ENCODE data around the gene CDKN1C. TPM values are rescaled to one million over a fixed set of nuclear protein-coding genes. Genes with fewer than 3 reads are reported as not detected.

Gene CDKN1C
- total RNA-seq, 1 experiment from 2014 or later, result 15.0 TPM

DNA sequence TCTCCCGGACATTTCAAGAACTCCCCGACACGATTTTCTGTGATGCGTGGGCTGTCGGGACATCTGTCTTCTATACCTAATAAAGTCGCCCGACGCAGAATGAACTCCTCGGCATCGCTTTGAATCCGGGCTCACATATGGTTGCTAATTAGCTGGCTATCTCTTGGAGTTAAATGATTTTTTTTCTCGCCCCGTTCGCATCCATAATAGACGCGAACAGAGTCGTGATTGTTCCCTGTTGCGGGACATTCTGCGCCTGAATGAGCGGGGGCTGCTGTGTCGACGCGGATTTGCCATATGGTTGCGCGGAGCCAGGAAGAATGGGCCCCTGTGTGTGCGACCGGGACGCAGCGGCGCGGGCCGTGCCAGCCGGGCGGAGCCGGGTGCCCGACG, 16.4 kb downstream of the CDKN1C start:
- no peak overlapping the region for H3K4me3 ChIP-seq
- no peaks in the 10 kb centered on the region for H3K36me3 ChIP-seq
- H3K9me3 ChIP-seq (replicated peaks), result no peaks in the 10 kb centered on the region
- H3K27me3 ChIP-seq (replicated peaks), result peaks cover 41% of the 10 kb centered on the region
- H3K4me1 ChIP-seq (replicated peaks), result no peaks in the 10 kb centered on the region
- no peak for DNase-seq (ENCODE audit: low read depth in 1 of 2, low spot score in 2 of 2)
- H3K27ac ChIP-seq, result no peak overlapping the region

DNA sequence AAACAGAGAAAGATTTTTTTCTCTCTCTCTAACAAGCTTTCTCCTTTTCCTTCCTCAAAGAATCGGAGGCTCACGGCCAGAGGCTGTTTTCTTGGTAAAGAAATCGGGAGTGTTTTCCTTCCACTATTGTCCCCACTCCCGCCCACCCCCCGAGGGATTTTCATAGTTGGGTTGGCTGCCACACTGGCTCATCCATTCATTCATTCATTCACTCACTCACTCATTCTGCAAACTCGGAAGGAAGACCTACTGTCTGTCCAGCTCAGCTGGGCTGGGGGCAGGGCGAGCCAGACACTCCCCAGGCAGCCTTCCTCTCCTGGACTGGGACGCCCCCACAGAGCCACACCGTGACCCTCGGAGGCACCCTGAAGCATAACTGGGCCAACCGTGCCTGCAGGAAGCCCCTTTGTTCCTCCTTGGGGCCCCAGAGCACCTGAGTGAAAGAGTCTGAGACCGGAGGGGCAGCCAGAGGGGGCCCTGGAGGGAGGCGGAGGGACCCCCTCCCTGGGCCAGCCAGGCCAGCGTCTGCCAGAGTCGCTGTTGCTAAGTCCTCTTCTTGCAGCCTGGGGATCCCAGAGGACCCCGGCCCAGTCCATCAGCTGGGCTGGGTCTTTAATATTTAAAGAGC, 17.0 kb downstream of the CDKN1C start:
- Histone ChIP-seq H3K4me1 (replicated peaks) (no peaks in the 10 kb centered on the region), H3K27ac (no peak overlapping the region), H3K27me3 (replicated peaks) (peaks cover 40% of the 10 kb centered on the region), H3K4me3 (no peak overlapping the region), H3K36me3 (no peaks in the 10 kb centered on the region), H3K9me3 (replicated peaks) (no peaks in the 10 kb centered on the region)
- no peak for DNase-seq (ENCODE audit: low read depth in 1 of 2, low spot score in 2 of 2)

DNA sequence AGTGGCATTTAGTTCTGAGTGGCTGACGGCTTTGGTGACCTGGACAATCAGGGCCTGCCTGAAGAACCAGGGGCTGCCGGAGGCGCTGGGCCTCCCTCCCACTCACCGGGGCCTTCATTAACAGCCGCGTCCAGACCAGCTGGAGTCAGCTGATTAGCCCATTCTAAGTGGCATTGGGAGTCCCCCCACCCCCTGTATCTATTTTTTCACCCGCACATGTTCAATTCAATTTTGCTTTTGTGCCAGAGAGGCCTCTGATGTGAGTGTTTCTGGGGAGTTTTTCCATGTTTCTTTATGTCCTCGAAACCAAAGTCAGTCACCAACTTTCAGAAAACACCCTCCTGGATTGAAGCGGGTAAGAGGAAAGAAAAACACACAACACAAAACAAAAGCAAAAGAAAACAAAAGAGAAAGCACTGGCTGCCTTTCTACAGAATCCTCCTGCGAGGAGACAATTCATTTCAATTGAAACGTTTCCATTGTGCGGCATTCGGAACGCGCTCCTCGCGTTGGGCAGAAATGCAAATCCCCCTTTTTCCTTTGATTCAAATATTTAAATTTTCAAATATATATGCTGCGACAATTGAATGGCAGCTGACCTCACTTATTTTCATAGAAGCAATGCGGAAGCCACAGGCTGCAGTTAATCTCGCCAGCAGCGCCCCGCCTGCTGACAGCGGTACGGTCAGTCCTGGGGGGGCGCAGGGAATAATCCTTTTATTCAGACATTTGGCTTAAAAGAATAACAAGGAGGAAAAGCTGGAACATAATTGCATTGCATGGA, 17.7 kb downstream of the CDKN1C start:
- H3K27ac ChIP-seq, result no peak overlapping the region
- no peaks in the 10 kb centered on the region for H3K9me3 ChIP-seq (replicated peaks)
- no peak overlapping the region for H3K4me3 ChIP-seq
- H3K4me1 ChIP-seq (replicated peaks), result no peaks in the 10 kb centered on the region
- no peak for DNase-seq (ENCODE audit: low read depth in 1 of 2, low spot score in 2 of 2)
- no peaks in the 10 kb centered on the region for H3K36me3 ChIP-seq
- peaks cover 47% of the 10 kb centered on the region for H3K27me3 ChIP-seq (replicated peaks)

DNA sequence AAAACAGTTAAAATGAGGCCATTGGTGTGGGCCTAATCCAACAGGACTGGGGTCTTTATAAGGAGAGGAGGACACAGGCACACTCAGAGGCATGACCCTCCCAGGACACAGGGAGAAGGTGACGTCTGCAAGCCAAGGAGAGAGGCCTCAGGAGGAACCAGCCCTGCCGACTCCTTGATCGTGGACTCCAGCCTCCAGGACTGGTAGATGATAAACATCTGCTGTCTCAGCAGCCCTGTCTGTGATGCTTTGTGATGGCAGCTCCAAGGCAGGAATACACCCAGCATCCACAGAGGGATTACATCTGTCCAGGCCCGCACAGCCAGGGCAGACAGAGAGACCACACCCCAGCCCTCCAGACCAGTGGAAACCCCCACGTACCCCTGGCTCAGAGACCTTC, 18.4 kb downstream of the CDKN1C start:
- DNase-seq (ENCODE audit: low read depth in 1 of 2, low spot score in 2 of 2), result no peak
- Histone ChIP-seq H3K27me3 (replicated peaks) (peaks cover 52% of the 10 kb centered on the region), H3K4me1 (replicated peaks) (no peaks in the 10 kb centered on the region), H3K36me3 (no peaks in the 10 kb centered on the region), H3K27ac (no peak overlapping the region), H3K9me3 (replicated peaks) (no peaks in the 10 kb centered on the region), H3K4me3 (no peak overlapping the region)

DNA sequence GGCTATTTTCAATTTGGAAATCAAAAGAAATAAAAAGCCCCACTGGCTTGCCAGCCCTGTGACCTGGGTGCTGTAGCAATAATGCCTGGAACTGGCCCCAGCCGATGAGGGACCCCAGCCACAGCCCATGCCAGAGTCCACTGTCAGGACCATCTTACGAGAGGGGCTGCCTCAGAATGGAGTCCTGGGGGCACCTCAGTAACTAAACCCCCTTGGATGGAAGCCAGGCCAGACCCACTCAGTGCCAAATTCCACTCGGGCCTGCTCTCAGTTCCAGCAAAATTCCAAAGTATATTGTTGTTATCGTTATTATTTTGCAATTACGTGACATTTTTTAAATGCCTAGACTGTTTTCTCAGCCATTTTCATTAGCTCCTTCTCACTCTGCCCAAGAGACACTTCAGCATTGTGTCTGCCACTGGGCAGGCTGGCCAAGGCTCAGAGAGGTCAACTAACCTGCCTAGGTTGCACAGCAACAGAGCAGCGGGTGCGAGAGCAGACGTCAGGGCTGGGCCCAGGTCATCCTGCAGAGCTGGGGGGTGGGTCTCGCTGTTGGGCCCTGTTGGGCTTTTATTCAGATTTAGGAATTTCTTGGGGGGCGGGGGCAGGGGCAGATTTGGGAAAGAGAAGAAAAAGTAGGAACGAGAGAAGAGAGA, 19.5 kb downstream of the CDKN1C start:
- H3K9me3 ChIP-seq (replicated peaks), result no peaks in the 10 kb centered on the region
- DNase-seq (ENCODE audit: low read depth in 1 of 2, low spot score in 2 of 2), result no peak
- no peak overlapping the region for H3K4me3 ChIP-seq
- no peaks in the 10 kb centered on the region for H3K36me3 ChIP-seq
- no peak overlapping the region for H3K27ac ChIP-seq
- peaks cover 56% of the 10 kb centered on the region for H3K27me3 ChIP-seq (replicated peaks)
- H3K4me1 ChIP-seq (replicated peaks), result no peaks in the 10 kb centered on the region

DNA sequence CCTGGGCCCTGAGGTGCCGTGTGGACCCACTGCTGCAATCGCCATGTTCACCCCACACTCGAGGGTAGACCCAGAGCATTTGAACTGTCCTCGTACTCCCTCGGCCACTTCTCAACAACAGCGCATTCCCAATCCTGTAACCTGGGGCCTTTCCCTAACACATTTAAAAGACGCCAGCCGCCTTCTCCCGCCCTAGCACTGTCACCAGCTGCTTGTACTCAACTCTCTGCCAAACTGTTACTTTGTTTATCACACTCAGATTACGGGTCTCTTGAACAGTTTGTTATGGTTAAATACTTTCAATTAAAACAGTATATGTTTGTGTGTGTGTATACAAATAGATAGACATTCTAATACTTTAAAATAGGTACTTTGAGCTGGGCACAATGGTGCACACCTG, 20.7 kb downstream of the CDKN1C start:
- H3K4me3 ChIP-seq, result no peak overlapping the region

DNA sequence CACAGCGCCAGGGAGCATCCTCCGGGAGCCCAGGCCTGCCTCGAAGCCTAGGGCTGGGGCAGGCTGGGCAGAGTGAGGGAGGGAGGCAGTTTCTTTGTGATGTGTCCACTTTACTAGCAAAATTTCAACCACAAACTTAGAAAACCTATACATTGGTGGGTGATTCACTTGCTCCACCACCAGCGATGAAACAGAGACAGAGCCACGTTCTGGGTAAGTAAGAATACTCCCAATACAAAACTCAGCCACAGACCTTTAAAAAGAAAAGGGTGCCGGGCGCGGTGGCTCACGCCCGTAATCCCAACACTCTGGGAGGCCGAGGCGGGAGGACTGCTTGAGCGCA, 22.3 kb downstream of the CDKN1C start:
- peaks cover 41% of the 10 kb centered on the region for H3K27me3 ChIP-seq (replicated peaks)
- no peak for DNase-seq (ENCODE audit: low read depth in 1 of 2, low spot score in 2 of 2)

More for the DNA sequence above, 20.7 kb downstream of the CDKN1C start:
- H3K36me3 ChIP-seq, result no peaks in the 10 kb centered on the region
- no peak for DNase-seq (ENCODE audit: low read depth in 1 of 2, low spot score in 2 of 2)
- no peak overlapping the region for H3K27ac ChIP-seq
- no peaks in the 10 kb centered on the region for H3K4me1 ChIP-seq (replicated peaks)
- H3K27me3 ChIP-seq (replicated peaks), result peaks cover 51% of the 10 kb centered on the region
- H3K9me3 ChIP-seq (replicated peaks), result no peaks in the 10 kb centered on the region

DNA sequence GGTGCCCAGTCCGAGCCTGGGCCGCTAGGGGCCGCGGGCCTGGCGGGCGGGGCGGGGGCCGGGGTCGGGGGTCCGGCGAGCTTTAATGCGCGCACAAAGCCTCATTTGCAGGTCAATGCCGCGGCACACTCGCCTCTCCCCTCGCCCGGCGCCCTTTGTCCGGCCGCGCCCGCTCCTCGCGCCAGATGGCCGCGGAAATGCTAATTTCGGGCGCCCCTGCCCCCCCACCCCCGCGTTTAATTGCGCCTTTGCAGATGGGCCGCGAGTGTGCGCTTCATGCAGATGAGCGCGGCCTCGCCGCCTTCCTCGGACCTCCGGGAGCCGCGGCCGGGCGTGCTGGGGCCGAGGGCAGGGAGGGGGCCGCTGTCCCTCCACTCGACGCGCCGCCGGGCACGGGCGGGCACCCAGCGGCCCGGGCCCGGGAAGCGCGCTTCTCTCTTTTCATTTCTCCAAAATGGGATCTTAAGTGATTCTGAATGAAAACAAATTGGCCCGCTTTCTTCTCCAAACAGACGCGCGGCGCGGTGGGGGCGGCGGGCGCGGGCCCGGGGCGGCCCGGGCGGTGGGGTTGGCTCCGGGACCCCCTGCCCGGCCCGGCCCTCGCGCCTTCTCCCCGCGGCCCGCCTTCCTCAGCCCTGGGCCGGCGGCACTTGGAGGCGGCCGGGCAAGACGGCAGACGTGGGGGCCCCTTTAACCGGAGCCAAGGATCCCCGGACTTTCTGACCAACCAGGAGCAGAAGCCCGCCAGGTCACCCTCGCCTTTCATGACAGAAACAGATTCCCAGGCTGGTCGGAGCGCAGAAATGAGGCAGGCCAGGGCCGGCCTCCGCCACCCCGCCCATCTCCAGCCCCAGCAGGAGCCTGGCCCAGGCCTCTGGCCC, 22.9 kb downstream of the CDKN1C start:
- Histone ChIP-seq H3K4me1 (replicated peaks) (no peaks in the 10 kb centered on the region), H3K4me3 (no peak overlapping the region), H3K36me3 (no peaks in the 10 kb centered on the region), H3K27ac (no peak overlapping the region), H3K27me3 (replicated peaks) (peaks cover 38% of the 10 kb centered on the region), H3K9me3 (replicated peaks) (no peaks in the 10 kb centered on the region)
- no peak for DNase-seq (ENCODE audit: low read depth in 1 of 2, low spot score in 2 of 2)

More for the DNA sequence above, 22.3 kb downstream of the CDKN1C start:
- no peaks in the 10 kb centered on the region for H3K36me3 ChIP-seq
- H3K27ac ChIP-seq, result no peak overlapping the region
- no peak overlapping the region for H3K4me3 ChIP-seq
- no peaks in the 10 kb centered on the region for H3K9me3 ChIP-seq (replicated peaks)
- no peaks in the 10 kb centered on the region for H3K4me1 ChIP-seq (replicated peaks)

DNA sequence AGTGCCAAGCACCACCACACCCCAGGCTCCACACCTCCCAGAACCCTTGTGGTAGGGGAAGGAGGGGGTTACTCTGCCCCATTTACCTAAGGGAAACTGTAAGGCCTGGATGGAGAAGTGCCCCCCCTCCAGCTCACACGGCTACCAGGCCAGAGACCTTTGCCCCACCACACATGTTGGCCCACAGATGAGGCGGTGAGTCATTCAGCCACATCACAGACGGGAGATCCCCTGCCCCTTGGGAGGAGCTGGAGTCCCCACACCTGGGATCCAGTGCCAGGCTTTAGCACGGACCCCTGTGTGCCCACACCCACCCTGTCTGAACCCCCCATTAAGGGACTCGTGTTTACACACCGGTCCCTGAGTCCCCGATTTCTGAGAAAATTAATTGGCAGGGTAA, 24.9 kb downstream of the CDKN1C start:
- H3K27me3 ChIP-seq (replicated peaks), result peaks cover 40% of the 10 kb centered on the region
- H3K27ac ChIP-seq, result no peak overlapping the region
- H3K36me3 ChIP-seq, result no peaks in the 10 kb centered on the region
- no peaks in the 10 kb centered on the region for H3K4me1 ChIP-seq (replicated peaks)
- no peak for DNase-seq (ENCODE audit: low read depth in 1 of 2, low spot score in 2 of 2)
- no peak overlapping the region for H3K4me3 ChIP-seq
- H3K9me3 ChIP-seq (replicated peaks), result no peaks in the 10 kb centered on the region

DNA sequence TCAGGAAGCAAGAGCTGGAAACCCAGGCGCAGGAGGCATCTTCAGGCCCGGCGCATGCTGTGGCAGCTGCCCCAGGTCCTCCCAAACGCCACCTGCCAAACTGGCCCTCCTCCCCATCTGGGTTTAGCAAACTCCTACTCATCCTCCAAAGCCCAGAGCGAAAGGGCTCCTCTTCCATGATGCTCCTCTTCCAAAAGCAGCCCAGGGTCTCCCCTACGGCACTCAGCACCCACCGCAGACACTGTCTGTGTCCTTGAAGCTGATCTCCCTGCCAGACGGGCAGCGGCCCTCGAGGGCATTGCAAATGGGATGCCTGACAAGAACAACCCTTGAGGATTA, 25.9 kb downstream of the CDKN1C start:
- H3K4me1 ChIP-seq (replicated peaks), result no peaks in the 10 kb centered on the region
- no peak overlapping the region for H3K4me3 ChIP-seq
- H3K9me3 ChIP-seq (replicated peaks), result no peaks in the 10 kb centered on the region
- no peaks in the 10 kb centered on the region for H3K36me3 ChIP-seq
- no peak for DNase-seq (ENCODE audit: low read depth in 1 of 2, low spot score in 2 of 2)
- H3K27ac ChIP-seq, result no peak overlapping the region
- H3K27me3 ChIP-seq (replicated peaks), result peaks cover 37% of the 10 kb centered on the region

DNA sequence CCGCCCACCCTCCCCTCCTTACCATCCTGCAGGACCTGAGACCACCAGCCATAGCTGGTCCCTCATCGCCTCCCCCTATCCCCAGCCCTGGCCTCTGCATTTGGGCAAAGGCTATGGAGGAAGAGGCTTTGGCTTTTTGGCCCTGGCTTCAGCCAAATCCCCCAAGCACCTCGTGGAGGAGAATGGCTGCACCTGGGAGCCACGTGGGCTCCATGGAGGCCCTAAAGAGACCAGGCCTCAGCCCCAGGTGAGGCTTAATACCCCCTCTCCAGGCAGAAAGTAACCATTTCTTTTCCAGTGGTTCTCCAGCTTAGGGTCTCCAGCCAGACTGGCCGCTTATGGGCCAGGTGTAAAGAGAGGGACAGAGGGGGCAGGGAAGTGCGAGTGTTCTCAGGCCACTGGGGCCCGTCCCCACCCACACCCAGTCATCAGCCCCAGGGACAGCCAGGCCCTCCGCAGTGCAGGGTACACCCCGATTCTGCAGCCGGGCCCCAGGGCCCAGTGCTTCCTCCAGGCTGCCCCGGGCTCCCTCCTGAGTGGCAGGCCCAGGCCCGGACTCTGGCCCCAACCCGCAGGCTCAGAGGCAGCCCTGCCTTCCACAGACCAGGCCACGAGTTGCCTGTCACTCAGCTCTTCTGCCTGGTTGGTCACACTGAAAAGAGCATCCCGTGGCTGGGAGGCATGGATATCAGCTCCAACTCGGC, 26.4 kb downstream of the CDKN1C start:
- no peaks in the 10 kb centered on the region for H3K9me3 ChIP-seq (replicated peaks)
- H3K4me1 ChIP-seq (replicated peaks), result no peaks in the 10 kb centered on the region
- no peak overlapping the region for H3K4me3 ChIP-seq
- no peaks in the 10 kb centered on the region for H3K36me3 ChIP-seq
- H3K27me3 ChIP-seq (replicated peaks), result peaks cover 33% of the 10 kb centered on the region
- no peak for DNase-seq (ENCODE audit: low read depth in 1 of 2, low spot score in 2 of 2)
- no peak overlapping the region for H3K27ac ChIP-seq

DNA sequence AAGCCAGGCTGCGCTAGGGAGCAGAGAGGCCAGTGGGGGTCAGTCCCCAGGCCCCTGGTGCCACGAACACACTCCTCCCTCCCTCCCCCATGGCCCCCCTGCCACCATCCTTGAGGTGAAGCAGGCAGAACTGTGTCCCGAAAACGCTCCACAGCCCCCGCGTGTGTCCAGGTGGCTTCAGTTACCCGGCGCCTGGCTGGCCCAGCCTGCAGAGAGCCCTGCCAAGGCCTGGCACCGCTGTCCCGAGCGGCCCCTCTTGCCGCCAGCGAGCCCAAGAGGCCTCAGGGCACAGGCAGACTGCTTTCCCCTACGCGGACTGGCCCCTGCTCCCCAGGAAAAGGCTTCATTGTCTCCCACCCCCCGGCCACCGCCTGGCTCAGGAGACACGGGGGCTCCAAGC, 27.7 kb downstream of the CDKN1C start:
- DNase-seq (ENCODE audit: low read depth in 1 of 2, low spot score in 2 of 2), result no peak
- no peak overlapping the region for H3K4me3 ChIP-seq
- H3K27ac ChIP-seq, result no peak overlapping the region
- H3K4me1 ChIP-seq (replicated peaks), result no peaks in the 10 kb centered on the region
- H3K36me3 ChIP-seq, result no peaks in the 10 kb centered on the region
- H3K9me3 ChIP-seq (replicated peaks), result no peaks in the 10 kb centered on the region
- peaks cover 31% of the 10 kb centered on the region for H3K27me3 ChIP-seq (replicated peaks)

DNA sequence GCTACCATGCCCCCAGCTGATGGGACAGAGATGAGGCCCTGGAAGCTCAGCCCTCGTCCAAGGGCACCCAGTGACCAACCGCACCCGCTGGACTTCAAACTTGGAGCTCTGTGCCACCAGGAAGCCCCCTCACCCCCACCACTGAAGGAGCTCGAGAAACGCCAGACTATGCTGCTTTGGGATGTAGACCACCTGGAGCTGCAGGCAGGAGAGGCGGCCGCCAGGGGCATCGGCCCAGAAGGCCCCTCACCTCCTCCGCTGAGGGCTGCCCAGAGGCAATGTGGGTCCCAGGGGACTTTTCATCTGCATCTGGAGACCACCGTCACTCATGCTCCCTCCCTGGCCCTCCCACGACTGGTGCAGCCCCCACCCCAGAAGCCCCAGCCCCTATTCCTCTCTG, 28.3 kb downstream of the CDKN1C start:
- peaks cover 27% of the 10 kb centered on the region for H3K27me3 ChIP-seq (replicated peaks)
- H3K27ac ChIP-seq, result no peak overlapping the region
- no peak overlapping the region for H3K4me3 ChIP-seq

More for the DNA sequence above, 28.3 kb downstream of the CDKN1C start:
- Histone ChIP-seq H3K4me1 (replicated peaks) (no peaks in the 10 kb centered on the region), H3K36me3 (no peaks in the 10 kb centered on the region), H3K9me3 (replicated peaks) (no peaks in the 10 kb centered on the region)
- no peak for DNase-seq (ENCODE audit: low read depth in 1 of 2, low spot score in 2 of 2)

Data from SJSA1 (cell line).